Endothelial cell of umbilical vein (primary cell): Measurements from ENCODE around the gene UGT1A3. TPM values are rescaled to one million over a fixed set of nuclear protein-coding genes. Genes with fewer than 3 reads are reported as not detected.

Experiments used
- BruUV-seq: library from RNA; stranded (reverse); fragments of 400-500 nt; replicated peaks from 2 replicates; lab custom pipeline; 2021; lab: Mats Ljungman, UMichigan
- CTCF ChIA-PET: fragments of 300-600, 350-600 bp; sonication (Branson Sonifier 250); formaldehyde crosslinking; loops from one replicate; lab custom pipeline; 2021; ENCODE audit warnings: antibody characterized with exemption, inconsistent platforms; lab: Charles Lee
- POLR2A ChIA-PET: fragments of 300-600, 350-600 bp; sonication (Branson Sonifier 250); formaldehyde crosslinking; loops from one replicate; lab custom pipeline; 2021; ENCODE audit warnings: antibody characterized with exemption, inconsistent platforms; lab: Charles Lee
- DNase-seq: peaks from one replicate; pipeline ENCODE4 v3.0.0-alpha.2; 2011; ENCODE audit warnings: low read depth, low spot score
- FAIRE-seq: peaks from 2 replicates; lab custom pipeline; 2011; peaks lifted over from hg19 to GRCh38; lab: Jason Lieb, UNC
- H2AFZ ChIP-seq: 2 replicates; pipeline ENCODE4 v1.6.0; 2012; ENCODE audit warnings: low read depth, low read length, control low read depth, inconsistent platforms
- H3K27ac ChIP-seq: 2 replicates; pipeline ENCODE4 v1.5.1; 2011; ENCODE audit warnings: low read depth, mild to moderate bottlenecking, control low read depth, low read length, moderate library complexity; ENCODE audit not compliant: insufficient read depth
- H3K27me3 ChIP-seq, 2 experiments: 2 replicates each; pipeline versions ENCODE4 v1.6.0 to v1.6.1; 2011; ENCODE audit warnings: low read length in 2 of 2, mixed read lengths in 1 of 2; ENCODE audit not compliant: control insufficient read depth in 2 of 2, insufficient read depth in 2 of 2
- H3K36me3 ChIP-seq, 2 experiments: 2 replicates in 1 of 2; 3 replicates in 1 of 2; pipeline ENCODE4 v1.5.1; 2011; ENCODE audit warnings: low read length in 2 of 2, mild to moderate bottlenecking in 1 of 2, moderate library complexity in 1 of 2; ENCODE audit not compliant: control insufficient read depth in 2 of 2, insufficient read depth in 2 of 2; ENCODE audit errors: extremely low read depth in 1 of 2
- H3K4me1 ChIP-seq: 3 replicates; pipeline ENCODE4 v1.5.1; 2011; ENCODE audit warnings: mild to moderate bottlenecking, low read length; ENCODE audit not compliant: control insufficient read depth, insufficient read depth; ENCODE audit errors: extremely low read depth
- H3K4me2 ChIP-seq: 2 replicates; pipeline ENCODE4 v1.6.1; 2011; ENCODE audit warnings: low read length, control low read depth, mixed read lengths; ENCODE audit not compliant: insufficient read depth
- H3K4me3 ChIP-seq, 3 experiments: fragments of 200-600 bp in 1 of 3; sonication (generic), shearing (Covaris generic) in 1 of 3; replicated peaks in 1 of 3; 2 replicates each; pipeline ENCODE4 v1.5.1; 2011 to 2016; ENCODE audit warnings: control low read depth in 3 of 3, low read length in 3 of 3, mild to moderate bottlenecking in 2 of 3, inconsistent platforms in 1 of 3, low read depth in 1 of 3, moderate library complexity in 1 of 3; ENCODE audit not compliant: insufficient read depth in 1 of 3
- H3K79me2 ChIP-seq: 2 replicates; pipeline ENCODE4 v1.6.0; 2012; ENCODE audit warnings: low read length, inconsistent platforms; ENCODE audit not compliant: control insufficient read depth, insufficient read depth
- H3K9ac ChIP-seq: replicated peaks from 2 replicates; pipeline ENCODE3; 2011; ENCODE audit warnings: low read length, control low read depth; ENCODE audit not compliant: insufficient read depth; ENCODE audit errors: extremely low read depth
- H3K9me1 ChIP-seq: replicated peaks from 3 replicates; pipeline ENCODE4 v1.6.0; 2011; ENCODE audit warnings: mild to moderate bottlenecking, low read length; ENCODE audit not compliant: control insufficient read depth, insufficient read depth; ENCODE audit errors: extremely low read depth
- H3K9me3 ChIP-seq: replicated peaks from 2 replicates; pipeline ENCODE4 v1.5.1; 2012; ENCODE audit warnings: low read length, inconsistent platforms; ENCODE audit not compliant: control insufficient read depth, insufficient read depth
- H4K20me1 ChIP-seq: replicated peaks from 2 replicates; pipeline ENCODE3; 2011; ENCODE audit warnings: mild to moderate bottlenecking, low read length; ENCODE audit not compliant: control insufficient read depth, insufficient read depth; ENCODE audit errors: extremely low read depth
- FOS ChIP-seq: IDR thresholded peaks from 2 replicates; pipeline ENCODE4 v1.6.1; 2011; ENCODE audit warnings: mild to moderate bottlenecking, low read length, moderate library complexity, borderline replicate concordance; ENCODE audit not compliant: insufficient read depth
- GATA2 ChIP-seq: IDR thresholded peaks from 2 replicates; pipeline ENCODE4 v1.7.0; 2011; ENCODE audit warnings: low read depth, mild to moderate bottlenecking, moderate library complexity, mixed read lengths, low read length; ENCODE audit not compliant: insufficient read length, insufficient read depth
- JUN ChIP-seq: IDR thresholded peaks from 2 replicates; pipeline ENCODE4 v1.6.1; 2011; ENCODE audit warnings: borderline replicate concordance, low read depth; ENCODE audit not compliant: insufficient read length, insufficient read depth
- POLR2A ChIP-seq: IDR thresholded peaks from 2 replicates; pipeline ENCODE4 v1.6.1; 2012; ENCODE audit warnings: low read depth, mild to moderate bottlenecking, control low read depth, low read length
- POLR2AphosphoS5 ChIP-seq: IDR thresholded peaks from 2 replicates; pipeline ENCODE4 v1.6.1; 2012; ENCODE audit warnings: low read depth, mild to moderate bottlenecking, control low read depth, low read length, moderate library complexity; ENCODE audit not compliant: insufficient read depth
- dilution Hi-C: fragments of 300-500 bp; cut with MboI; formaldehyde crosslinking; loops from one replicate; pipeline ENCODE4 v1.15.0; 2019; ENCODE audit warnings: low sequenced_read_pairs; ENCODE audit not compliant: extremely low pct_ligation_motif_present
- intact Hi-C: fragments of 100-400 bp; cut with micrococcal nuclease; formaldehyde crosslinking; loops from one replicate; pipeline ENCODE4 v1.10.0; 2022
- polyA plus RNA-seq, 4 experiments: library from polyadenylated mRNA; depleted of rRNA in 3 of 4; stranded (reverse) in 3 of 4; unstranded in 1 of 4; fragments of >200 nt; gene quantifications; 2 replicates each; pipeline versions ENCODE4 v1.2.1 to v1.2.3, GENCODE V29; 2011 to 2012; ENCODE audit warnings: missing spikeins in 1 of 4
- total RNA-seq: library from RNA; stranded (reverse); gene quantifications from 2 replicates; pipeline ENCODE4 v1.2.3, GENCODE V29; 2021
- TF ChIP-seq, protein P1 (sequence below), 2 donors: IDR thresholded peaks; 1 replicate in 1 of 2; 2 replicates in 1 of 2; pipeline ENCODE4 v1.5.1; 2011; ENCODE audit warnings: low read length in 2 of 2, mild to moderate bottlenecking in 2 of 2, moderate library complexity in 2 of 2, control low read depth in 1 of 2, inconsistent platforms in 1 of 2, low read depth in 1 of 2; ENCODE audit not compliant: insufficient read depth in 1 of 2; ENCODE audit errors: extremely low read depth in 1 of 2
- TF ChIP-seq, protein P2 (sequence below): IDR thresholded peaks from 2 replicates; pipeline ENCODE4 v1.6.1; 2011; ENCODE audit not compliant: insufficient read depth, insufficient read length

The UGT1A3 gene
- total and polyA plus RNA-seq, 2 donors (not counting 3 experiments of a cell fraction or from before 2014, with no cell fraction given) = not detected

DNA sequence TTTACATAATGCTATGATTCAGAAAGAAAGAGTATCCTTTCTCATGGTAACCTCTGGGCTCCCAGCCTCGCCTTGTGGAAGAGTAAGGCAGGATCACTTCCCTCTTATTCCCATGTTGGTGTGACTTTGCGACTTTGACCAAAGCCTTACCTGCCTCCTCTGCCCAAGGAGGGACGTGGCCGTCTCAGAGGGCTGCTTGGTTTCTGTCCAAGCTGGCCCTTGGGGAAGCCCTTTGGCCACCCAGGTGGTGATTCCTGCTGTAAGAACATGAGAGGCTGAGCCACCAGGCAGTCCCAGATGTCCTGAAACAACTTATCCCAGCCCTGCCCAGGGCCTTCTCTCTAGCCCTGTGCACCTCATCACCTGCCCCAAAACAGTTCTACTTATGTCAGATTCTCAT lies 30.1 kb upstream of the UGT1A3 start:
- Histone ChIP-seq H3K9me1 (no peaks in the 10 kb centered on the region), H3K4me2 (no peak overlapping the region), H3K9ac (no peak overlapping the region), H3K27ac (no peak overlapping the region), H3K79me2 (no peaks in the 10 kb centered on the region), H3K4me1 (peaks cover 4% of the 10 kb centered on the region), H3K4me3 (no peak overlapping the region), H2AFZ (no peak overlapping the region), H3K27me3 (no peaks in the 10 kb centered on the region), H4K20me1 (no peaks in the 10 kb centered on the region), H3K9me3 (no peaks in the 10 kb centered on the region), H3K36me3 (no peaks in the 10 kb centered on the region)
- DNase-seq (no peak), FAIRE-seq (no peak)
- intact Hi-C loops = no loop called here
- TF ChIP-seq POLR2A = no peak
- no peak for TF ChIP-seq JUN
- TF ChIP-seq, protein P1, sequence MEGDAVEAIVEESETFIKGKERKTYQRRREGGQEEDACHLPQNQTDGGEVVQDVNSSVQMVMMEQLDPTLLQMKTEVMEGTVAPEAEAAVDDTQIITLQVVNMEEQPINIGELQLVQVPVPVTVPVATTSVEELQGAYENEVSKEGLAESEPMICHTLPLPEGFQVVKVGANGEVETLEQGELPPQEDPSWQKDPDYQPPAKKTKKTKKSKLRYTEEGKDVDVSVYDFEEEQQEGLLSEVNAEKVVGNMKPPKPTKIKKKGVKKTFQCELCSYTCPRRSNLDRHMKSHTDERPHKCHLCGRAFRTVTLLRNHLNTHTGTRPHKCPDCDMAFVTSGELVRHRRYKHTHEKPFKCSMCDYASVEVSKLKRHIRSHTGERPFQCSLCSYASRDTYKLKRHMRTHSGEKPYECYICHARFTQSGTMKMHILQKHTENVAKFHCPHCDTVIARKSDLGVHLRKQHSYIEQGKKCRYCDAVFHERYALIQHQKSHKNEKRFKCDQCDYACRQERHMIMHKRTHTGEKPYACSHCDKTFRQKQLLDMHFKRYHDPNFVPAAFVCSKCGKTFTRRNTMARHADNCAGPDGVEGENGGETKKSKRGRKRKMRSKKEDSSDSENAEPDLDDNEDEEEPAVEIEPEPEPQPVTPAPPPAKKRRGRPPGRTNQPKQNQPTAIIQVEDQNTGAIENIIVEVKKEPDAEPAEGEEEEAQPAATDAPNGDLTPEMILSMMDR (IDR thresholded peaks at IDR 0.05; ENCODE audit: extremely low read depth in 1 of 2, insufficient read depth in 1 of 2, low read depth in 1 of 2, low read length in 2 of 2) = no peak
- TF ChIP-seq, protein P2, sequence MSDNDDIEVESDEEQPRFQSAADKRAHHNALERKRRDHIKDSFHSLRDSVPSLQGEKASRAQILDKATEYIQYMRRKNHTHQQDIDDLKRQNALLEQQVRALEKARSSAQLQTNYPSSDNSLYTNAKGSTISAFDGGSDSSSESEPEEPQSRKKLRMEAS = no peak
- TF ChIP-seq POLR2AphosphoS5 = no peak
- TF ChIP-seq FOS = no peak
- no peak for TF ChIP-seq GATA2
- dilution Hi-C loops = no loop called here
- CTCF ChIA-PET = interaction anchor here (1.5 to 3.5 kb wide), 2 partner anchors 13 to 212 kb away, joined by 3 to 14 read pairs; partner anchors contain the start of gene UGT1A5
- POLR2A ChIA-PET = no interaction called here
- no TSS peak for BruUV-seq
